Stimulated activated CD8-positive, alpha-beta memory T cell treated with anti-CD3 and anti-CD28 coated beads, Interleukin-4, amount 100 ng/mL, for 4 hours (primary cell): ENCODE measurements around the gene ONECUT2.

Experiments used
- DNase-seq, 2 donors: peaks; one replicate each; pipeline ENCODE4 v3.0.0-alpha.2; 2020; ENCODE audit warnings: low read depth in 2 of 2, low spot score in 1 of 2

ONECUT2 gene

DNA sequence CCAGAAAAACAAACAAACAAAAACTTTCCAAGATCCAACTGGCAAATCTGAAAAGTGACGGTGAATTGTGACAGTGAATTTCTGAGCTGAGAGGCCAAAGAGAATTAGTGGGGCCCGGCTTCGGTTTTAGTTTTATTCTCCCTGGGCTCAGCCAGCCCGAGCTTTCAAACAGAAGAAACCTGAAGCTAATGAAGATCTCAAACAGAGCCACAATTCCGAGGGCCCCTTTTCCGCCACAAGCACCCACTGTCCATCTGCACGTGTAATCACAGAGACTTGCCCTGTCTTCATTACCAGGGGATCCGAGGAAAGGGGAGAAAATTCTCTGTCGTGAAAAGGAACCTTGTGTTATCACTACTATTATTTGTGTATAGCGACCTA is 4.2 kb upstream of the ONECUT2 start:
- no peak for DNase-seq

DNA sequence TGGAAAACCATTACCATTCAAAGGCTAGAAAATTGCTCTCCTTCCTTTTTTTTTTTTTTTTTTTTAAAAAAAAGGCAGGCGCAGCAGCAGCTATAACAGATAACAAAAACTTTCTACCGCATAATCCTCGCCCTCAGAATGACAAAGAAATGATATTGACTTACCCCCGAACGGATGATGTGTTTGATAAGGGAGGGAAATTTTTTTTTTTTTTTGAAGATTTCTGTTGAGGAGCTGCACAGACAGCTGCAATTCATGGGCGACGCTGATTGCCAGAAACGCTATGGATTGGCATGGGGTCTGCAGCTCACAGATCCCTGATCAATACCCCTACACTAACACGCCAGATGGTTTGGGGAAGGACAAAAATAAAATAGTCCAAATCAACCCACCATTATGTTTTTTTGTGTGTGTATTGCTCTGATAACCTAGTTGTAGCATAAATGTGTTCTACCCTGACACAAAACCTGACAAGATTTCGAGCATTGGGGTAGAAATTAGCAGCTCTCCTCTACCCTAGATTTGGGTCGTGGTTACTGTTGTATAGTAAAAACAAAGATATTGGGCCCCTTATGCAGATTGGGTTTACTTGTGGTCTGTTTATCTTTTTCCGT is 3.6 kb upstream of the ONECUT2 start:
- DNase-seq: no peak

DNA sequence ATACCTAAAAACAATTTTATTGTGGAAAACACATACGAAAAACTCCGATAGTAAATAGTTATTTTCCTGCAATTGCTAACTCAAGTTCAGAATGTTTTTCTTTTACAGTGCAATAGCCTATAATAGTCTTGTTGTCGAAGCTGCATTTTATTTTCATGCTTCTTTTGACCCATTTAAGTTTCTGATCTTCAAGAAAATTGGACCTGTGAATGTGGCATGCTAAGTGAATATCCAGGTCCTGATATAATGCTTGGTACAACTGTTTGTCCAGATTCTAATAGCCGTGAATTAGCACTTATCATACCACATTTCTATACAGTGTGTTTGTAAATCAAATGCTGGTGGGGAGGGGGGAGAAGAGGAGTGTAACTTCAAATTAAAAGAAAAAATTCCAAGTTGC is 3.0 kb upstream of the ONECUT2 start:
- DNase-seq: no peak

DNA sequence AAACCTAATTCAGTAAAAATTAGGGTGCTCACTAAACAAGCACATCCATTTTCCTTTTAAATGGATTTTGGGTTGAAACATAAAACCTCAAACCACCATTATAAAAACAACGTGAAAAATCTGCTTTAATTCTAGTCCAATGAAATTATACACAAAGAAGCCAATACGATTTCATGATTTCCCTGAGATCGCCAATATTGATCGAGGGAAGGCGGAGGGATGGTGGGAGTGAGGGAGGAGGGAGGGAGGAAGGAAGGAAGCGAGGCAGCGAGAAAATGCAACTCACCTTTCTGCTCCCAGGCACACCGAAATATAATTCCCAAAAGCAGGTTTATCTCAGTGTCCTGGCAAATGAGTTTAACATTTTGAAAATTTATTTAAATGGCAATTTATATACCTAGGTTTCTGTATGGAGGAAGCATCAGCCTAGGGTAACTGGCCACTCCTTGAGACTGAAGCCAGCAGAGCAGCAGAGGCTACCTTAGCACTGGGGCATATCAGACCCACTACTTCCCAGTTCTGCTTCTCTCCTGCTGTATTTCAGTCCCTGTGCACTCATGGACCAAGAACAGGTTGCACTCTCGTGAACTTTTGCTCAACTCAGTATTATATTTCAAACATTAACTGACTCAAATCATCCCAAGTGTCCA is 2.3 kb upstream of the ONECUT2 start:
- no peak for DNase-seq

DNA sequence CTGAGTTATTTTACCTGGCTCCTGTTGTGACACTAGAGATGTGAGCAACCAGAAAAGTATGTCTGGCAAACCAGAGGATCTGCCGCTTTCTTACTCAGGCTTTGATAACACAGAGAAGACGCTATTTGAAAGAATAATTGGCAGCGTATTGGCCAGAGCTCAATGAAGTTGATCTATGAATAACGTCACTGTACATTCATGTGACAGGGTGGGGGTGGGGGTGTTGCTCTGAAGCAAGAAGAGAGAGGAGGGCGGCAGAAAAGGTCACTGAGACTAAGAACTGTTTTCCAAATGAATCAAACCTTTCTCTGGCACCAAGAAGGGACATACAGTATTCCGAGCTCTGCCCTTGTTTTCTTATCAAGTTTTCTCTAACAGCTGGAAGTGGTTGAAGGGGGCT is 1.7 kb upstream of the ONECUT2 start:
- DNase-seq: no peak

DNA sequence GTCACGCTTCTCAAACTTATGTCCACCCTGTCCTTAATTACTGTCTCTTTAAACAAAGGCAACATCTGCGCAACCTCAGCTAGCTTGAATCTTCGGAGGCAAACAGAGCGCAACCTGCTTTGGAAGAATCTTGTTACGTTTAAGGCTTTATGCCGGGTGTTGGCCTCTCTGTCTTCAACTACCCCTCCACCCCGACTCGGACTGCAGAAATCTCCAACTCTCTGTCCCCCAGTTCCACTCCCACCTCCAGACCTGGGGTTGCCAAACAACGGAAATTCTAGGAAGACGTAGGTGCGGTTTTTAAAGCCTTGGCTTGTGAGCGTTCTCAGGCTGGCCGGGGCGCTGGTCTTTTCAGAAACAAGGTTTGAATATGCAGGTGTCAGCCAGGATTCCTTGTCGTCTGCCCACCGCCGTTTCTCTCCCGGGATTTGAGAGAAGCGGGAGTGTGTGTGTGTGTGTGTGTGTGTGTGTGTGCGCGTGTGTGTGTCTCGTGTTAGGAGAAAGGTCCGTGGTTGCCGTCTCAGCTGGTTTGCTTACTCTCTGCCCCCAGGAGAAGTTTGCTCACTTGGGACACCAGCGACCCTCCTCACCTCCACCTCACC is 1.1 kb upstream of the ONECUT2 start:
- no peak for DNase-seq

DNA sequence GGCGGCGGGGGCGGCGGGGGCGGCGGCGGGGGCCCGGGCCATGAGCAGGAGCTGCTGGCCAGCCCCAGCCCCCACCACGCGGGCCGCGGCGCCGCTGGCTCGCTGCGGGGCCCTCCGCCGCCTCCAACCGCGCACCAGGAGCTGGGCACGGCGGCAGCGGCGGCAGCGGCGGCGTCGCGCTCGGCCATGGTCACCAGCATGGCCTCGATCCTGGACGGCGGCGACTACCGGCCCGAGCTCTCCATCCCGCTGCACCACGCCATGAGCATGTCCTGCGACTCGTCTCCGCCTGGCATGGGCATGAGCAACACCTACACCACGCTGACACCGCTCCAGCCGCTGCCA is 644 bp downstream of the ONECUT2 start:
- no peak for DNase-seq

DNA sequence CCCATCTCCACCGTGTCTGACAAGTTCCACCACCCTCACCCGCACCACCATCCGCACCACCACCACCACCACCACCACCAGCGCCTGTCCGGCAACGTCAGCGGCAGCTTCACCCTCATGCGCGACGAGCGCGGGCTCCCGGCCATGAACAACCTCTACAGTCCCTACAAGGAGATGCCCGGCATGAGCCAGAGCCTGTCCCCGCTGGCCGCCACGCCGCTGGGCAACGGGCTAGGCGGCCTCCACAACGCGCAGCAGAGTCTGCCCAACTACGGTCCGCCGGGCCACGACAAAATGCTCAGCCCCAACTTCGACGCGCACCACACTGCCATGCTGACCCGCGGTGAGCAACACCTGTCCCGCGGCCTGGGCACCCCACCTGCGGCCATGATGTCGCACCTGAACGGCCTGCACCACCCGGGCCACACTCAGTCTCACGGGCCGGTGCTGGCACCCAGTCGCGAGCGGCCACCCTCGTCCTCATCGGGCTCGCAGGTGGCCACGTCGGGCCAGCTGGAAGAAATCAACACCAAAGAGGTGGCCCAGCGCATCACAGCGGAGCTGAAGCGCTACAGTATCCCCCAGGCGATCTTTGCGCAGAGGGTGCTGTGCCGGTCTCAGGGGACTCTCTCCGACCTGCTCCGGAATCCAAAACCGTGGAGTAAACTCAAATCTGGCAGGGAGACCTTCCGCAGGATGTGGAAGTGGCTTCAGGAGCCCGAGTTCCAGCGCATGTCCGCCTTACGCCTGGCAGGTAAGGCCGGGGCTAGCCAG is 1.2 kb downstream of the ONECUT2 start:
- DNase-seq: no peak

DNA sequence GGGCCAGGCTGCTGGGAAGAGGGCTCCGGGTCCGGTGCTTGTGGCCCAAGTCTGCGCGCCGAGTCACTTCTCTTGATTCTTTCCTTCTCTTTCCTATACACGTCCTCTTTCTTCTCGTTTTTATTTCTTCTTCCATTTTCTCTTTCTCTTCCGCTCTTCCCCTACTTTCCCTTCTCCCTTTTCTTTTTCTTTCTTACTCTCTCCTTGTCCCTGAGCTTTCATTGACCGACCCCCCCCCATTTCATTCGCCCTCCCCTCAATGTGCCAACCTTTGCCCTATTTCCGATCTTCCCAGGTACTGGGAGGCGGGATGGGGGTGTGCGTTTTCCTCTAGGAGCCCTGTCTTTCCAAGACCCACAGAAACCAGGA is 1.8 kb downstream of the ONECUT2 start:
- DNase-seq: no peak

DNA sequence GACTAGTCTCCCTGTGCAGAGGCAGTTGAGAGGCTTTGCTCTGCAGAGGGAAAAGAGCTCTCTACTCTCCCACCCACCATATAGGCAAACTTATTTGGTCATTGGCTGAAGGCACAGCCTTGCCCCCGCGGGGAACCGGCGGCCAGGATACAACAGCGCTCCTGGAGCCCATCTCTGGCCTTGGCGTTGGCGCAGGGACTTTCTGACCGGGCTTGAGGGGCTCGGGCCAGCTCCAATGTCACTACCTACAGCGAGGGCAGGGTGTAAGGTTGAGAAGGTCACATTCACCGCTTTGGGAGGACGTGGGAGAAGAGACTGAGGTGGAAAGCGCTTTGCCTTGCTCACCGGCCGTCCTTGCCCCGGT is 2.2 kb downstream of the ONECUT2 start:
- DNase-seq: no peak

DNA sequence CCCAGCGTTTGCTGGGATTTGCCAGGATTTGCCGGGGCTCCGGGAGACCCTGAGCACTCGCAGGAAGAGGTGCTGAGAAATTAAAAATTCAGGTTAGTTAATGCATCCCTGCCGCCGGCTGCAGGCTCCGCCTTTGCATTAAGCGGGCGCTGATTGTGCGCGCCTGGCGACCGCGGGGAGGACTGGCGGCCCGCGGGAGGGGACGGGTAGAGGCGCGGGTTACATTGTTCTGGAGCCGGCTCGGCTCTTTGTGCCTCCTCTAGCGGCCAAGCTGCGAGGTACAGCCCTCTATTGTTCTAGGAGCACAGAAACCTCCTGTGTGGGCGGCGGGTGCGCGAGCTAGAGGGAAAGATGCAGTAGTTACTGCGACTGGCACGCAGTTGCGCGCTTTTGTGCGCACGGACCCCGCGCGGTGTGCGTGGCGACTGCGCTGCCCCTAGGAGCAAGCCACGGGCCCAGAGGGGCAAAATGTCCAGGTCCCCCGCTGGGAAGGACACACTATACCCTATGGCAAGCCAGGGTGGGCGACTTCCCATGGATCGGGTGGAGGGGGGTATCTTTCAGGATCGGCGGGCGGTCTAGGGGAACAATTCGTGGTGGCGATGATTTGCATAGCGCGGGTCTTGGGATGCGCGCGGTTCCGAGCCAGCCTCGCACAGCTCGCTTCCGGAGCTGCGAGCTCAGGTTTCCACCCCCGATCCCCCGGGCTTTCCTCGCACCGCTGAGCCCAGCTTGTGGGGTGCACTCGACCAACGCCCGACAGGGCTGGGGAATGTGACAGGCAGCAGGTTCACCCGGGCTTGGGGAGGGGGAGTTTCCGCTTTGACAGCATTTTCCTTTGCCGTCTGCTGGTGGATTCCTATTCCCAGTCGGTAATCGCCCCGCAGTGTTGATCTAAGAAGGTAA is 2.8 kb downstream of the ONECUT2 start:
- DNase-seq: no peak

DNA sequence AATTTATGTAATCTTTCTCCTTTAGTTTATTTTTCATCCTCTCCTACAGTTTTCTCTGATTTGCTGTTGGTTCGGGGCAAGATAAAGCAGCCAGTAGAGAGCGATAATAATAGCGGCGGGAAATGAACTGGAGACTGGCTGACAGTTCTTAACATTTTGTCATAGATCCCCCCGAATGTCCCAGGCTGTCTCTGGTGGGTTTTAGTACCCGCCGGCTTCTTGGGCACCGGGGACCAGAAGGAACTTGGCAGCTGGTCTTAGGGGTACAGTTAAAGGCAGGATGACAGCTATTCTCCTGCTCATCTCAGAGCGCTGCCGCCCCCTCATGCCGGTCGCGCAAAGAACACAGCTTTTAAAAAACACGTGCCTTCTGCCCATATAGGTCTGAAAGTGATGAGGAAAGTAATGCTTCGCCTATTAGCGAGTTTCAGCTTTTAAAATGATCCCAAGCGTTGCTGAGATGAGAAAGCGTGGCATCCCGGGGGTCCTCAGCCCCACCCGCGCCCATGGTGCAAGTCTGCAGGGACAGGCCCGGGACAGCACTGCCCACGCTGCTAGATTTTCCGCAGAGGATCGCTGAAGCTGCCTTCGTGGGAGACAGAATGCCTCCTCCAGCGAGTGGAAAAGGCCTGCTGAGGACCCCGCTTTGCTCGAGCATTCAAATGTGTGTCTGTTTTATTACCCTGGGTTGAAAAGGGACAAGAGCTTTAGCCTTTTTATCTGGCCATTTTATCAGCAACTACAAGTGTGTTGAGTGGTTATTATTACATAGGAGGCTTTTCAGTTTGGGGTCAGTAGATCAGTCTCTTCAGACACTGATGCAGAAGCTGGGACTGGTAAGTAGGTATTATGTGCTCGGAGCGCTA is 3.8 kb downstream of the ONECUT2 start:
- DNase-seq: no peak

DNA sequence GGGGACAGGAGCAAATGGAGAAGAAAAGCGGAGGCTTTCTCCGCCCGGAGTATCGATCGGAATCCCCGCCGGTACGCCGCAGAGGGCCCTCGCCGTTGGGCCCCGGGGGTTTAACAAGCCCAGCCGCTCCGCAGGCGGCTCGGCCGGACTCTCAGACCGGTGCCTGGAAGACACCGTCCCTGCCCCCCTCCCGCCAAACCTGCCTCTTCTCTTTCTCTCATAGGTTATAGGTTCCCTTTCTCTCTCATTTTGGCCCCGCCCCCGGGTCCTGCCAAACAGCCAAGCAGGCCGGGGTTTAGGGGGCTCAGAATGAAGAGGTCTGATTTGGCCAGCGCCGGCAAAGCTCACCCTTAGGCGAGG is 4.4 kb downstream of the ONECUT2 start:
- no peak for DNase-seq

DNA sequence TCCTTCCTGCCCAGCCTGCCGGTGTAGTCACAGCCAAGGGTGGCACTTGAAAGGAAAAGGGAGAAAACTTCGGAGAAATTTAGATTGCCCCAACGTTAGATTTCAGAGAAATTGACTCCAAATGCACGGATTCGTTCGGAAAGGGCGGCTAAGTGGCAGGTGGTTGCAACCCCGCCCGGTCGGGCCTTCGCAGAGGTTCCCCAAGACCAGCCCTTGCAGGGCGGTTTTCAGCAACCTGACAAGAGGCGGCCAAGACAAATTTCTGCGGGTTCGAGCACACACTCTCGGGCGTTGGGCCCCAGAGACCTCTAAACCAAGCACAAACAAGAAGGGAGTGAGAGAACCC is 4.8 kb downstream of the ONECUT2 start:
- no peak for DNase-seq

DNA sequence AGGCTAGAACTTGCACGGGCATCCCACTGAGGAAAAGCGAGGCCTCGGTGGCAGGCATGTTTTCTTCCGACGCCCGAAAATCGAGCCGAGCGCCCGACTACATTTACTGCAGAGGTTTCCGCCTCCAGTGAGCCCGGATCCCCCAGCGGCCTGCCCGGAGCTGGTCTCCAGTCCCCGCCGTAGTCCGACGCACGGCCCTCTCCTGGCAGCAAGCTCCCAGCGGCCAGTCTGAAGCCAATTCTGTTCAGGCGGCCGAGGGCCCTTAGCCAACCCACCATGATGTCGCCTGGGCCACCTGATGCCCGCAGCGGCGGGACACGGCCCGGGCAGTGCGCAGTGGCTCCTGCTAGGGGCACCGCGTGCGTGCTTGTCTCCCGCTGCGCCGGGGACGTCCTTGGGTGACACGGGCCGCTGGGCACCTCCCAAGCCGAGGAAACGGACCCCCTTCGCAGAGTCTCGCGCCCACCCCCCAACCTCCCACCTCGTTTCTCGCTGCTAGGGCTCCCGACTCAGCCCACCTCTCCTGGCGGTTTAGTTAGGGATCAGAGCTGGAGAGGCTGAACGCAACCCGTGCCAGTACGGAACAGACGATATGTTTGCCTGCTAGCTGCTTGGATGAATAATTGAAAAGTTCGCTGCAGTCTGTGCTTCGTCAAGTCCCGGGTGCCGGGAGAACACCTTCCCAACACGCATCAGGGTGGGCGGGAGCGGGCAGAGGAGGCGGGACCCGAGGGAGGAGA is 5.3 kb downstream of the ONECUT2 start:
- no peak for DNase-seq

DNA sequence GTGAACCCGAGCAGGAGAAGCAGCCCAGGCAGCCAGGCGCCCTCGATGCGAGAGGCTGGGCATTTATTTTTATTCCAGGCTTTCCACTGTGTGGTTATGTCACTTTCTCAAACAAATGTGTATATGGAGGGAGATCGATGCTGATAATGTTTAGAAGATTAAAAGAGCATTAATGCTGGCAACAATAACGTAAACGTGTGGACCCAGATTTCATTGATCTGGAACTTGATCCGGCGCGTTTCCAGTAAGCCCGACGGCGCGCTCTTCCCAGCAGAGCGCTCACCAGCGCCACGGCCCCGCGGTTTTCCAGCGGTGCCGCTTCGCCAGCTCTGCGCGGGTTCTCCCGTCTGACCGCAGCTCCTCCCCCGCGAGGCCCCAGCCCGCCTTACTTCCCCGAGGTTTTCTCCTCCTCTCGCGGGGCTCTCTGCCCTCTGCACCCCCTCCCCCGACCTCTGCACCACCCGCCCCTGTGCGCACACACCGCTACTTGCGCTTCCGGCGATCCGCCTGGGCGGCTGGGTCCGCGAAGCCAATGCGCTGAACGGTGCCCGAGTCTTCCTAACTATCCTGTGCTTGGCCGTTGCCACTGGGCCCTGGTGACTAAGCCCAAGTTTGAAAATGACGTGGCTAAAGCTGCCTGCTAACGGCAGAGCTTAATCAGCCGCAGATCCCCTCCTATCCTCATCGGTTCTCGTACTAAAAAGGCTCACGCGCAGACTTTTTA is 6.1 kb downstream of the ONECUT2 start:
- no peak for DNase-seq

DNA sequence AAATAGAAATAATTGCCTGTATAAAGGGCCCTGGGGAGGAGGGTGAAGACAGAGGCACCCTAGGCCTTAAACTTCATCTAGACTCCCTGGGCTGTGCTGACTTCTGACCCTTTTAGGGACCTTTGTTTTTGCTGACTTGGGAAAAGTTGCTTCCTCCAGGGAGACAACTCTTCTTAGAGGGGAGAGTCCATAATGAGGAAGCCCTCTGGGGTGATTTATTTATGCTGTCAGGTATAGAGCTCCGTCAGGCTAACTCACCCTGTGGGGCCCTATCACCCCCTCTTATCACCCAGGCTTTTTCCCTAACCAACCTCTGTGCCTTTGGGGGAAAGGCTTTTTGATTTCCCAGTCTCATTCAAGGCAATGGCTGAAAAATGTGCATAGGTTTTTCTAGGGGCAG is 8.1 kb downstream of the ONECUT2 start:
- DNase-seq: no peak

DNA sequence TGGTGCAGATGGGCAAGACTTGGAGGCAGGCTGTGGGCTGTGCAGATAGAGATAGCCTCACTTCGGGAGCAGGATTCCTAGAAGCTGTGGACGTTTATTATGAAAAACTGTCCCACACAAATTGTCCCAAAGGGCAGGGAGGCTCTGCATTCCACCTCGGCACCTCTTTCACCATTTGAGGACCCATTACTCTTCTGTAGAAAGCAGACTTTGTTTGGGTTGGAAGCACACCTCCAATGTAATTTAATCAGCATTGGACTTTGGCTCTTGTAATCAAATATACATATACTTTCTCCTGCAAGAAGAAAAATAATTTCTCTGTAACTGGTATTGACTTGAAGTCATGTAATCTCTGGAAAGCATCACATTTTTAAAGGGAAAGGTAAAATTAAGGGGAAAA is 8.5 kb downstream of the ONECUT2 start:
- DNase-seq: no peak

DNA sequence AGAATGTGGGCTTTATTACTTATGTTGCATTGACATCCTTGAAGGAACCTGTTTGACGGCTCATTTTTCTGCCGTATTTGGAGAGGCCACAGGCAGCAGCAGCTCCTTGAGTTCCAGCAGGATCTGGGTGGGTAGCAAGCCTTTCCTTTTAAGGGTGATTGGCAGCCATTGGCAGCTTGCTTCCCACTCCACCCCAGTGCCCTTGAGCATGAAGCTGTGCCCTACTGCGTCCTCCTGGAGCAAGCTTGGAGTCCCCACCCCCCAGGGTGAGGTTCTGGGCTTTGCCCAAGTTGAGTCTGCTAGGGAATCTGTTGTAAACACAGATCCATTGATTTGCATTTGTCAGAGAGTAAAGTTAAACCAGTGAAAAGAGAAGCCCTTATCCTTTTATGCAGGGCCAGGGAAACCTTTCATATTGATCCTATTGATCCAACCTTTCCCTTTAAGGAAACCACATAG is 9.2 kb downstream of the ONECUT2 start:
- no peak for DNase-seq
